ENCODE measurements around the gene HPD.
"Not testable (repeated sequence)": the region's sequence is repeated elsewhere in the genome, so short reads cannot be mapped to it uniquely, and the experiment has no call there.

HPD gene

GRCh38 chr12:121858662-121859572, at the start of gene HPD:
Gene HPD (minus strand): TSS chr12:121858859. CDS start chr12:121858823, 36 bp downstream.
- no peak for DNase-seq

- DNase-seq = no peak
Observed at GRCh38 chr12:121905746-121906145, 47.1 kb upstream of the HPD start.

- no peak for DNase-seq
Observed at GRCh38 chr12:121903202-121903601, 44.5 kb upstream of the HPD start.

GRCh38 chr12:121899590-121899989, 40.9 kb upstream of the HPD start:
- DNase-seq = no peak

- no peak for DNase-seq
Observed at GRCh38 chr12:121898287-121898686, 39.6 kb upstream of the HPD start.

GRCh38 chr12:121894633-121895032, 36.0 kb upstream of the HPD start:
- DNase-seq = no peak

GRCh38 chr12:121893961-121894460, 35.4 kb upstream of the HPD start:
- DNase-seq = no peak

GRCh38 chr12:121892673-121893561, 34.3 kb upstream of the HPD start:
- DNase-seq = no peak

- DNase-seq = not testable (repeated sequence)
Observed at GRCh38 chr12:121889661-121890060, 31.0 kb upstream of the HPD start.

- DNase-seq = no peak
Observed at GRCh38 chr12:121889274-121889624, 30.6 kb upstream of the HPD start.

GRCh38 chr12:121888478-121889273, 30.0 kb upstream of the HPD start, which contains the start of gene PSMD9:
Gene PSMD9 (plus strand): TSS chr12:121888790. CDS start chr12:121888857, 67 bp downstream.
- peak; percentile 98 for DNase-seq

- no peak for DNase-seq
Observed at GRCh38 chr12:121888083-121888477, 29.4 kb upstream of the HPD start.

GRCh38 chr12:121885129-121885528, 26.5 kb upstream of the HPD start:
- not testable (repeated sequence) for DNase-seq

GRCh38 chr12:121883315-121883660, 24.6 kb upstream of the HPD start:
- DNase-seq = no peak

GRCh38 chr12:121876080-121876447, 17.4 kb upstream of the HPD start:
- DNase-seq = not testable (repeated sequence)

- no peak for DNase-seq
Observed at GRCh38 chr12:121875582-121875981, 16.9 kb upstream of the HPD start.

GRCh38 chr12:121874071-121874470, 15.4 kb upstream of the HPD start:
- no peak for DNase-seq

- no peak for DNase-seq
Observed at GRCh38 chr12:121873216-121873569, 14.5 kb upstream of the HPD start.

GRCh38 chr12:121872546-121873215, 14.0 kb upstream of the HPD start:
- DNase-seq = no peak

- no peak for DNase-seq
Observed at GRCh38 chr12:121871467-121871866, 12.8 kb upstream of the HPD start.

- not testable (repeated sequence) for DNase-seq
Observed at GRCh38 chr12:121869229-121869628, 10.6 kb upstream of the HPD start.

GRCh38 chr12:121866331-121866730, 7.7 kb upstream of the HPD start:
- DNase-seq = no peak
